Activated T-cell treated with anti-CD3 and anti-CD28 coated beads, Interleukin-2, amount 50 U/mL, for 48 hours (primary cell): ENCODE results near the gene LRCH1.

Source experiments
- DNase-seq, 2 experiments: peaks; one replicate each; pipeline ENCODE4 v3.0.0-alpha.2; 2020

LRCH1 gene

GRCh38 chr13:46552889-46553520 is at the start of gene LRCH1:
Gene LRCH1, plus strand, starts transcription at chr13:46553170. Its CDS starts 227 bp downstream, at chr13:46553397.
- peak; percentile 85 to 89 for DNase-seq

- no peak for DNase-seq
These were observed 48.9 kb upstream of the LRCH1 start for GRCh38 chr13:46504036-46504435.

GRCh38 chr13:46507981-46508380 is 45.0 kb upstream of the LRCH1 start:
- DNase-seq, result no peak

- DNase-seq, result no peak
These were observed 43.0 kb upstream of the LRCH1 start for GRCh38 chr13:46509981-46510380.

GRCh38 chr13:46515803-46516202 is 37.2 kb upstream of the LRCH1 start:
- DNase-seq, result no peak

- DNase-seq, result no peak
These were observed 36.2 kb upstream of the LRCH1 start for GRCh38 chr13:46516599-46517338.

GRCh38 chr13:46517748-46518147 is 35.2 kb upstream of the LRCH1 start:
- peak; percentile 27 to 29 for DNase-seq

GRCh38 chr13:46519182-46519581 is 33.8 kb upstream of the LRCH1 start:
- no peak for DNase-seq

- DNase-seq, result no peak
These were observed 32.8 kb upstream of the LRCH1 start for GRCh38 chr13:46520166-46520565.

- no peak for DNase-seq
These were observed 31.5 kb upstream of the LRCH1 start for GRCh38 chr13:46521486-46521885.

GRCh38 chr13:46521921-46522747 is 30.8 kb upstream of the LRCH1 start:
- DNase-seq, result no peak

- no peak for DNase-seq
These were observed 30.3 kb upstream of the LRCH1 start for GRCh38 chr13:46522748-46523030.

GRCh38 chr13:46523972-46524752 is 28.8 kb upstream of the LRCH1 start:
- DNase-seq, result no peak

GRCh38 chr13:46526100-46526735 is 26.8 kb upstream of the LRCH1 start:
- DNase-seq, result no peak

GRCh38 chr13:46526740-46527139 is 26.2 kb upstream of the LRCH1 start:
- no peak for DNase-seq

GRCh38 chr13:46527237-46527636 is 25.7 kb upstream of the LRCH1 start:
- DNase-seq, result no peak

GRCh38 chr13:46529216-46529919 is 23.6 kb upstream of the LRCH1 start:
- peak in 1 of 2 experiments; percentile 27 for DNase-seq

- no peak for DNase-seq
These were observed 22.7 kb upstream of the LRCH1 start for GRCh38 chr13:46530084-46530935.

GRCh38 chr13:46531953-46532352 is 21.0 kb upstream of the LRCH1 start:
- DNase-seq, result no peak

- DNase-seq, result no peak
These were observed 18.0 kb upstream of the LRCH1 start for GRCh38 chr13:46535002-46535401.

GRCh38 chr13:46535825-46536224 is 17.1 kb upstream of the LRCH1 start:
- DNase-seq, result no peak
